Measurements from ENCODE around the gene LRMDA.

GRCh38 chr10:75499556-75500160 lies 68.2 kb downstream of the LRMDA start:
- no peak for TF ChIP-seq CTCF (IDR thresholded peaks at IDR 0.05)
- TF ChIP-seq EP300 (IDR thresholded peaks at IDR 0.05) = no peak
